HG03354 (cell line): ENCODE data around the gene ADCY5.

Source experiments
- ATAC-seq: cut with Tn5 transposase; IDR thresholded peaks from one replicate; pipeline ENCODE4 v1.9.1; 2021; ENCODE audit warnings: mild to moderate bottlenecking; ENCODE audit not compliant: unreplicated experiment, poor library complexity, severe bottlenecking

Gene ADCY5

GRCh38 chr3:123298903-123299302 is 150.0 kb downstream of the ADCY5 start:
- ATAC-seq, result no peak

GRCh38 chr3:123297627-123297899 is 151.3 kb downstream of the ADCY5 start:
- ATAC-seq, result no peak

GRCh38 chr3:123296836-123297626 is 151.9 kb downstream of the ADCY5 start:
- no peak for ATAC-seq

- no peak for ATAC-seq
Observed at GRCh38 chr3:123296261-123296660, 152.6 kb downstream of the ADCY5 start.

- ATAC-seq, result no peak
Observed at GRCh38 chr3:123295901-123296250, 153.0 kb downstream of the ADCY5 start.

- ATAC-seq, result no peak
Observed at GRCh38 chr3:123295171-123295900, 153.6 kb downstream of the ADCY5 start.

- no peak for ATAC-seq
Observed at GRCh38 chr3:123294296-123294938, 154.5 kb downstream of the ADCY5 start.

GRCh38 chr3:123292321-123293310 is 156.3 kb downstream of the ADCY5 start:
- no peak for ATAC-seq

- no peak for ATAC-seq
Observed at GRCh38 chr3:123291404-123291803, 157.5 kb downstream of the ADCY5 start.

- no peak for ATAC-seq
Observed at GRCh38 chr3:123290962-123291361, 157.9 kb downstream of the ADCY5 start.

- ATAC-seq, result no peak
Observed at GRCh38 chr3:123290107-123290930, 158.6 kb downstream of the ADCY5 start.

GRCh38 chr3:123289391-123290106 is 159.3 kb downstream of the ADCY5 start:
- no peak for ATAC-seq

GRCh38 chr3:123287962-123288302 is 161.0 kb downstream of the ADCY5 start:
- no peak for ATAC-seq

GRCh38 chr3:123287051-123287961 is 161.6 kb downstream of the ADCY5 start:
- ATAC-seq, result no peak

- peak; percentile 64 for ATAC-seq
Observed at GRCh38 chr3:123286308-123287023, 162.4 kb downstream of the ADCY5 start.

GRCh38 chr3:123285931-123286307 is 163.0 kb downstream of the ADCY5 start:
- no peak for ATAC-seq

- no peak for ATAC-seq
Observed at GRCh38 chr3:123285479-123285878, 163.4 kb downstream of the ADCY5 start.
